AG20443 (cell line): ENCODE data around the gene ATP6AP2.
"Not testable (repeated sequence)": the region's sequence is repeated elsewhere in the genome, so short reads cannot be mapped to it uniquely, and the experiment has no call there.

Source experiments
- DNase-seq: peaks from one replicate; pipeline ENCODE4 v3.0.0; 2012; ENCODE audit warnings: low spot score, mixed read lengths

Gene ATP6AP2, protein sequence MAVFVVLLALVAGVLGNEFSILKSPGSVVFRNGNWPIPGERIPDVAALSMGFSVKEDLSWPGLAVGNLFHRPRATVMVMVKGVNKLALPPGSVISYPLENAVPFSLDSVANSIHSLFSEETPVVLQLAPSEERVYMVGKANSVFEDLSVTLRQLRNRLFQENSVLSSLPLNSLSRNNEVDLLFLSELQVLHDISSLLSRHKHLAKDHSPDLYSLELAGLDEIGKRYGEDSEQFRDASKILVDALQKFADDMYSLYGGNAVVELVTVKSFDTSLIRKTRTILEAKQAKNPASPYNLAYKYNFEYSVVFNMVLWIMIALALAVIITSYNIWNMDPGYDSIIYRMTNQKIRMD

DNA sequence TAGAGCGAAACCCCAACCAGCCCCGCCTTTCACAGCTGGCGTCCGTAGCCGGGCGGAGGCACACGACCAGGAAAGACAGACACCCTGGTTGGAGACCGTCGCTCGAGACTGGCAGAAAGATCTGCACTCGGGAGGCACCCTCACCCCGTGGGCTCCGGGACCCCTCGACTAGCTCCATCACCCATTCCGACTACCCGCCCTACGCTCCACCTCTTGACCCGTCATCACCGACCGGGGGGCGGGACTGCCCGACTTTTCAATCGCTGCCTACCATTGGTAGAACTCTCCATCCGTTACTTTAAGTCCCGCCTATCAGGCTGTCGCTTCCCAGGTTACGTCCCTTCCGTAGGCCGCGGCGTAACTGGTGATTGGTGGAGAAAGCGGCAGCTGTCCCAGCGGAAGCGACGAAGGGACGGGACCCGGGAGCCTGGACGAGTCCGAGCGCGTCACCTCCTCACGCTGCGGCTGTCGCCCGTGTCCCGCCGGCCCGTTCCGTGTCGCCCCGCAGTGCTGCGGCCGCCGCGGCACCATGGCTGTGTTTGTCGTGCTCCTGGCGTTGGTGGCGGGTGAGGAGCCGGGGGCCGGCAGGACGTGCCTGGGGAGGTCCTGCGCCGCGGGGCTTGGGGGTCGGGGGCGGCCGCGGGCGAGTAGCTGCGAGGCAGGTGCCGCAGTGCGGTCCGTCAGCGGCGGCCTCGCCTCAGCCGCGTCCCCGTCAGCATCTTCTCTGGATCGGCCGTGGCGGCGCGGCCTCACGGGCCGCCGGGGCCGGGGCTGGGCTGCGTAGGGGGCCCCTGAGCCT is at the start of gene ATP6AP2:
TSS of gene ATP6AP2 (plus strand) at position 434 of the 799 bp plus-strand sequence. CDS start at position 530, 96 bp downstream.
- peak; percentile 94 for DNase-seq

DNA sequence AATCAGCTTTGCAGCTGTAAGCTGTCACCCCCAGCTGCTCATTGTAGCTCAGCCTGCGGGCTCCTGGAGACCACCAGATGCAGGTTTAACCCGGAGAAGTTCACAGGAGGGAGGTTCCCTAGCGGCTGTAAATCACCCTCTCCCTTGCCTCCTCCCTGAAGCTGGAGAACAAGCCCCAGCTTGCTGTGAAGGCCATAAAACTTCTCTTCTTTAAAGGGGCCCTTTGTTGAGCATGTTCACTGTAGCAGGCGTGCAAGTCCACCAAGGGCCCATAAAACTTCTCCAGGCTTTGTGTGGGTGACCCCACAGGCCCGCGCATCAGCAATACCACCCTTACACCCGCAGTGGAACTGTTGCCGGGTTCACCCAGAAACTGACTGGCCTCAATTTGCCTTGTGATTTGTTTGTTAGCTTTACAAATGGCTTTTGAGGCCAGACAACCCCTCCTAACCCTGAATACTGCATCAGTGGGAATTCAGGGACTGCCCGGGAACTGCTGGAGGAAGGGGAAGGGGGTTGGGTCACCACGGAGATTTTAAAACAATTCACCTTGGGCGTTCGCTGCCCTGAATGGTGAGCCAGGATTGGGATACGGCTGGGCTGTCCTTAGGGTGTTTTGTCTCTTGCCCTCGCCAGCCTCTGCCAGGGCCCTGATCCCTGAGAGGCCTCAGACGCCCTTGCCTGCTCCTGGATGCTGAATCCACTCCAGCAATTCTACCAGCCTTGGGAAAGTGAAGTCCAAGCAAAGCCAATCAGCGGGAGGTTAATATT is 49.5 kb upstream of the ATP6AP2 start:
- no peak for DNase-seq

DNA sequence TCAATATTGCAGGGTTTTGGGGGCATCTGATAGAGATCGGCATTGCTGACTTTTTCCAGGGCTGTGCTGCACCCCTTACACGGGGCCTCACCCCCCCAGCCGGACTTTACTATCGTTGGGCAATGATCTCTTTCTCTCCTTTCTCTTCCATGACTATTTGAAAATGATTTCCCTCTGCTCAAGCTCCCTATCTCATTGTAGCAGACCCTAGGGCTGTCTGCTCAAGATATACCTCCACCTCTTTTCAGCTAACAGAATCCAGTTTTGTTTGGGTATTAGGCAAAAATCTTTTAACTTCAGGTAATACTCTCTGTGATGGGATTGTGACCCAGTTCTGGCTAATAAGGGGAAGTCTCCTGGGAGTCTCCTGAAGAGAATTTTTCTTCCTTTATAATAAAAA is 43.5 kb upstream of the ATP6AP2 start:
- DNase-seq: no peak

DNA sequence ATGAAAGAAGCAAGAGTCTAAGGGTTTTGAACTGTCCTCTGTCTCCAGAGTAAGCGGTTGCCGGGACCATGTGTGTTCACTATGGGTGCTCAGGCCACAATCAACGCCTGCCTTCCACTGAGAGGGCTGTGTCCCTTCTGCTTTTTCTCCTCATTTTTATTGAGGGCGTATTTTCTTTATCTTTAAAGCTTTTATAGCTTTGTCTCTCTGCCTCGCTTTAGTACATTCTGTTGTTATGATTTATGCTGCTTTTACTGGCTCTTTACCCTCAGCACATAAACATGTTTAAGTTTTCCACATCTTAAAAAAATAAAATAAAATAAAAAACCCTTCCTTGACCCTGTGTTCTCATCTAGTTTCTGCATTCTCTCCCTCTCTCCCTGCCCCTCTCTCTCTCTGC is 42.4 kb upstream of the ATP6AP2 start:
- DNase-seq: no peak

DNA sequence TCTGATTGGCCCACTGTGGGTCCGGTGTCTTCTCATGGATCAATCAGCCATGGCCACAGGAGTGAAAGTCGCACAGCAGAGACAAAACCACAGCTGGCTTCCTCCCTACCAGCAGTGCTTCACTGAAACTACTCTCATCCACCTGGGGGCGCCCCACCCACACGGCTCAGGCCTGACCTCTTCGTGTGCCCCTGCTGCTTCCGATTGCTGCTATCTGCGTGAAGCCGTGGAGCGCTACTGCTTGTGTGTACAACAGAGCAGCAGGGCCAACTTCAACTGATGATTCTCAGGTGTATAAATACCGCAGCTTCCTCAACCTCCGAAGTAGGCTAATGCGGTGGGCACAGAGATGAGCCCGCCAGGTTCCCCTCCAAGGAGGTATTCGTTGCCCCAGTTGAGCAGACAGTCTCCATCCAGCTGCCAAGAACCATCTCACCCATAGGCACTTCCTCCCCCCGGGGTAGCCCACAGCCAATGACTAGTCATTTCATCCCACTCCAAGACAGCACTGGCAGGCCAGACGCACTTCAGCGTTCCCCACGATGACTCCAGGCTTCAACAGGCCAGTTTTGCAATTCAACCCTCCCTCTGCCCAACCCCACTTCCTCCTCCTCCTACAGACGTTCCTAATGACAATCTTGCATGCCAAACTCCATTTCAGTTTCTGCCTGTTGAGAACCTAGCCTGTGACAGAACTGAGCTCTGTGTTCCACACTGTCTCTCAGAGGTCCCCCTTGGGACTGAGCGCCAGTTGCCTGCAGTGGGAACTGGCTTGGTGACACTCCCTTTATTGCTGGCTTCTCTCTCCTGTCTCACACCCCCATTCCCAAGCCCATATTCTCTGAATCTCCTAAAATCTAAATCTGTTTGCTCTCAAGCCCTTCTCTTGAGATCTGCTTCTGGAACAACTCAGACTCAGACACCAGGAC is 41.3 kb upstream of the ATP6AP2 start:
- DNase-seq: peak; percentile 82

DNA sequence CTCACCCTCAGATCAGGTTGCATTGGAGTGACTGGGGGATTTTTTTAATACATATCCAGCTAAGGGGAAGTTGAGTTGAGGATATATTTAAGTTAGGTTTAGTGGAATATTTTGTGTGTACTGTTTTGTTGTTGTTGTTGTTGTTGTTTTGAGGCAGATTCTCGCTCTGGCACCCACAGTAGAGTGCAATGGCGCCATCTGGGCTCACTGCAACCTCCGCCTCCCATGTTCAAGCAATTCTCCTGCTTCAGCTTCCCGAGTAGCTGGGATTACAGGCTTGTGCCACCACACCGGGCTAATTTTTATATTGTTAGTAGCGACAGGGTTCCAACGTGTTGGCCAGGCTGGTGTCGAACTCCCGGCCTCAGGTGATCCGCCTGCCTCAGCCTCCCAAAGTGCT is 38.6 kb upstream of the ATP6AP2 start:
- no peak for DNase-seq

DNA sequence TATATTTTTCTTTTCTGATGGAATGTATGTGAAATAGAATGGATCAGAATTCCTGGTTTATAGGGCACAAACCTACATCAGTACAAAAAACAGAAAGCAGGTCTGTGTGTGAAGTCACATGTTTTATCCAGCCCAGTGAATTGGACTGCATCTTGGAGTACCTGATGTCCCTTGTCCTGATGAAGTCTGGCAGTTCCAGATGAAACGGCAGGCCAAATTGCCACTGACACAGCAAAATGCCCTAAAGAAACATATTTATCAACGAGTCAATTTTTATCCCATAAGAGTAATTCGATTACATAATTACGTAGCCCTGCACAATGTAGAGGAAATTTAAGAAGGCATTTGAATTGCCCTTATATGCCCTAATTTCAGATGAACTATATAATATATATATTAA is 37.8 kb upstream of the ATP6AP2 start:
- no peak for DNase-seq

DNA sequence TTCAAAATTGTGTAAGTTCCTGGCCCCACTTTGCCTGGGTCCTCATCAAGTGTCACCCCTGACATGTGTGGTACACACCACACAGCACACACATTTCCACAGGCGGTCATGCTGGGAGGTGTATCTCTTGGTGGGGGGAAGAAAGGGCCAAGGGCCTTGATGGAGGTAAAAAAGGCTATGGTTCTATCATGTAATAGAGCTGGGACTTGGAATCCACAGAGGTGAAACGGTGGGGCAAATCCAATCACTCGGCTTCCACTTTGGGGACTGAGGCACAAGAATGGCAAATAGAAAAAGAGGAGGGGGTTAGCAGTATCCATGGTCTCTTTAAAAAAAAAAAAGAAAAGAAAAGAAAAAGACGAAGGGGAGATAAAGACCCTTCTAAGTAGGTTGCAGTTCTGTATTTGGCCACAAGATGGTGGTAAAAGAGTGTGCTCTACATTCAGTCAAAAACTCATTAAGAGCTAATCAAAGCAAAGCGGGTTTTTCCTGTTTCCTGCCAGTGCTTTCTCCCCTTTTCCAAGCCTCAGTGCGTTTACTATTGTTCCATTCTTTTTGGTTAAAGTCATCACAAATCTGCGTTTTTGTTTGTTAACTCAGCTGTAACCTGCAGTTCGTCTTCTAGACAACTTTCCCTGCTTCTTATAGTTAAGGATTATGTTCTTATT is 37.0 kb upstream of the ATP6AP2 start:
- DNase-seq: peak; percentile 26

DNA sequence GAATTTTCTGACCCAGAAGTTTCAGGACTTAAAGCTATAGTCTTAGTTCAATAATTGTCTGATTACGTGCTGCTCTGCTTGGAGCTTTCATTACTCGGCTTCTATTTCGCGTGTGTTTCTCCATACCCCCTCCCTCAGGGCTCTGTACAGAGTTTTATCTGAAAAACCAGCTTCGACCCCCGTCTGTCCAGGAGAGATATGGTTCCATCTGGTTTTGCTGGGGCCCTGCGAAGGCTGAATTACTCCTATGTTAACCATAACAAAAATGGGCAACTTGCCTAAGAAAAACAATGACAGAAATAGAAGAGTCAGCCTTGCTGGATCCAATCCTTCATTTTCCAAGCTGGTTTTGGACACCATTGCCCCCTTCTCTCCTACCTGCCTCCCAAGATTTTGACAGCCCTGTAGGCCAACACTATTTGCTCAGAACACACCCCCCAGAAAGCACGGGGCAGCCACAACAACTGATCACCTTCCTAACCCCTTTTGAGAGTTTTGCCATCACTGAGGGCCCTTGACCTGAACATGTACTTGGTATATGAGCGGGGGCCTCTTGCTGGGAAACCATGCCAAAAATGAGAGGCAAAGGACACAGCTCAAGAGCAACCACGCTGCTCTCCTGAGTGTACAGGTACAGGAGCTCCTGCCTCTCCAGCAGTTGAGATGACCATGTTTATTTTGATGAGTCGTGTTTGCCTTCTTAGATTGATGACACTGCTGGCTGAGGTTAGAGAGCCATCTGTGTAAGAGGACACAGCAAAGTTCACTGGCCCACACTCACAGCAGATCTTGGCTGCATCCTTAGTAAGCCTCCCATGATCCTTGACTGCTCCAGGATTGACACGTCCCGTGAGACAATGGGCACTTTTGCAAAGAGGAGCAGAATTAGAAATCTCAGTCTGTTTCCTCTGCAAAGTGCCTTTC is 36.2 kb upstream of the ATP6AP2 start:
- DNase-seq: no peak

DNA sequence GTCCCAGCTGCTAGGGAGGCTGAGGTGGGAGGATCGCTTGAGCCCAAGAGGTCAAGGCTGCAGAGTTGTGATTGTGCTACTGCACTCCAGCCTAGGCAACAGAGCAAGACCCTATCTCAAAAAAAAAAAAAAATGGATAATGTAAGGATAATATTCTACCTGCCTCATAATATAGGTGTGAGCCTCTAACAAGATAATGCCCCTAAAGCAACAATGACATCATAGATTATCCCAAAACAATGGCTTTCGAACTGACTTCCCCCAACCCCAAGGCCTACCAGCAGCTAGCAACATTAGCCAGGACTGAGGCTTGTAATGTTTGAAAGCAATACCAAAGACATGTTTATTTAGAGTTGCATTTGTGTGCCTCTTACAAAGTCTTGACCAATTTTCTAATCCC is 33.9 kb upstream of the ATP6AP2 start:
- no peak for DNase-seq

DNA sequence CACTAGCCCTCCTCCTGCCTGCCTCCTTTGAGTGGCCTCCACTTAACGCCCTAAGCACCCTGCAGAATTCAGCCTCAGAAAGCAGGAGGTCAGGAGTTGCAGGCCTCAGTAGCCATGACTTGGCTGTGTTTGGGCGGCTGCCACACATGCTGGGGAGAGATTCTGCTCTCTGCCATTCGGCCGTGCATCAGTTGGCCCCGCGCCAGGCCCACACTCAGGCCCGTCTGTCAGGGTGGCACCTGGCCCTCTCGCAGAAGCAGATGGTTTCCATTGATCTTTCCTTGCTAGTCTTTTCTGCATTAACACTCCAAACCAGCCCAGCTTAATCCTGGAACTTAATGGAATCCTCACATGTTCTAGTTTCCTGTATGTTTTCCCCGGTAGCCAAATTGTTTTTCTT is 30.7 kb upstream of the ATP6AP2 start:
- no peak for DNase-seq

DNA sequence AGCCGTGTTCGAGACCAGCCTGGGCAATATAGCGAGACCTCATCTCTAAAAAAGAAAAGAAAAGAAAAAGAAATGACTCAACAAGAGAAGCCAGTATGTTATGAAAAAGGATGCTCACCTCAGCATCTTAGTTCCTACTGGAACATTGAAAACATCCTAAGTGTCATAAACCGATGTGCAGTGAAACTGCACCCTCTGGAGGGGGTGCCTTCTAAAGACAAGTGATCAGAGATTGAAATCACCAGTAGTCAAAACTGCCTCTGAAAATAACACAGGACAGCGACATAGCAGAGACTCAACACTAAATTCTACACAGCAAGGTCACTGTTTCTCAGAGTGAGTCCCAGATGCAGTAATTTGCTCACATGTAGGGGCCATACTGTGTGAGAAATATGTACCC is 28.0 kb upstream of the ATP6AP2 start:
- no peak for DNase-seq

DNA sequence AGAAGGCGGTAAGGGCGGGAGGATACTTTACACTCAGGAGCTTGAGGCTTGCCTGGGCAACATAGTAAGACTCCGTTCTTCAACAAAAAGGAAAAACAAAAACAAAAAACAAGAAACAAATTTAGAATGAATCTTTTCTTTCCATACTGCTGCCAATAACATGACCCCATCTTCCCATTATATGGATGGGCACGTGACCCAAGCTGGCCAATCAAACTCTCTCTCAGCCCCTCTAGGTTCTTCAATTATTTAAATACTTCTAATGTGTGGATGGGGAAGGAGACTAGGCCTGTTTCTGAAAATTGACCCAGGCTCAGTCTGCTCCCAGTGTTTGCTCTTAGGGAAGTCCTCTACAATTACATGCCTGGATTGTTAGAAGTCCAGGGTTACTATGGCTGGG is 22.2 kb upstream of the ATP6AP2 start:
- DNase-seq: no peak

DNA sequence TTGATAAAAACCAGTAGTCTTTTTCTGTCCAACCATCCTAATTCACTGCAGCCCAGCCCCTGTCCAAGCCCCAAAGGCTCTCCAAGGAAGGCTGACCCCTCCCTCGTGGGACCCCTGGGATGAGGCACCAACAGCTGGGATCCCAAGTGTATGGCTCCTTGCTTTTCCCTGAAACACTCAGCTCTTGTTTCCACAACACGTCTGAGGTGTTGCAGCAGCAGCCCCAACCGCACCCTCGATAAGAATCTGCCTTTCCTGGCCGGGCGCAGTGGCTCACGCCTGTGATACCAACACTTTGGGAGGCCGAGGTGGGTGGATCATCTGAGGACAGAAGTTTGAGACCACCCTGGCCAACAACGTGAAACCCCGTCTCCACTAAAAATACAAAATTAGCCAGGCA is 17.0 kb upstream of the ATP6AP2 start:
- no peak for DNase-seq

DNA sequence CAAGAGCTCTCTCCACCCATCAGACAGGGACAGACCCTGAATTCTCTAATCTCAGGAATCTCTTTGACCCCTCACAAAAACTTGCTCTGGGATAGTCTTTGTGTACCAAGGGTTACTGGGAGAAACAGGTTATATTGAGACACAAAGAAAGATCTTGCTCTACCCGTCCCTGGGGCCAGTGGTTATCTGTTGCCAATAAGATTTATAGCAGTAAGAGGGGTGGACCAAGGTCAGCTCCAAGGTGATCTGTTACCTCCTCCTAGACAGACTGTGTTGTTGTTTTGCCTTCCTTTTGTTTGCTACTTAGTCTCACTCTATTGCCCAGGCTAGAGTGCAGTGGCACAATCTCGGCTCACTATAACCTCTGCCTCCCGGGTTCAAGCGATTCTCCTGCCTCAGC is 16.3 kb upstream of the ATP6AP2 start:
- no peak for DNase-seq

DNA sequence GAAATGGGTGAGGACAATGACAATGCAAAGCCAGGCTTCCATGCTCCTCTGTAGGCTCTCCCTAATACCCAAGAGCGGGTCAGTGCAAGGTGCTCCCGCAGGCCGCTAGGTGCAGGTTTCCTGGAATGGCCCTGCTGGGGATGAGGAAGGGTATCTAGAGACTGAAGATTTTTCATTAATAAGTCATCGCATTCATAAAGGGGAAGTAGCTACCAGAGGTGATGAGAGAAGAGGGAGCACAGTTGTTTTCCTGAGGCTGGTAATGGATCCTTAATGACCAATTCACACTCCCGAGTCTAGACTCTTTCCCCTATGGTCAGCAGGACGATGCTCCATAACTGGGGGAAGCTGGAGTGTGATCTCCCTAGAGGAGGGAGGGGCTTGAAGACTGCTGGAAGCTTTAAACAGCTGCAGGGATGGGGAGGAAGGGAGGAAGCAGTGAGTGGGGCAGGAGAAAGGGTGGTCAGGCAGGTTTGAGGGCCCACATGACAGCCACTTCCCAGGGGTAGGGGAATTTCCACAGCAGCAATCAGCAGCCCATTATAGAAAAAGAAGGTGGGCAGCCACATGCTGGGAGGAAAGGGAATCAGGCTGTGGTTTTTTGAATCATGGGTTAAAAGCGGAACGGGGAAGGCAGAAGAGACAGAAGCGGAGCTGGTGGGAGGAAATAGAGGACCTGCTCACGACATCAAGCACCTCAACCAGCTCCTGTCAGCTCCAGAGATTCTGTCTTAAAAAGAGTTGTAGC is 10.2 kb upstream of the ATP6AP2 start:
- no peak for DNase-seq

DNA sequence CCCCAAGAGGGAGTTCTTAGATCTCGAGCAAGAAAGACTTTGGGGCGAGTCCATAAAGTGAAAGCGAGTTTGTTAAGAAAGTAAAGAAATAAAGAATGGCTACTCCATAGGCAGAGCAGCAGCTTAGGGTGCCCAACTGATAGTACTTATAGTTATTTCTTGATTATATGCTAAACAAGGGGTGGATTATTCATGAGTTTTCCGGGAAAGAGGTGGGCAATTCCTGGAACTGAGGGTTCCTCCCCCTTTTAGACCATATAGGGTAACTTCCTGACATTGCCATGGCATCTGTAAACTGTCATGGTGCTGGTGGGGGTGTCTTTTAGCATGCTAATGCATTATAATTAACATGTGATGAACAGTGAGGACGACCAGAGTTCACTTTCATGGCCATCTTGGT is 9.6 kb upstream of the ATP6AP2 start:
- not testable (repeated sequence) for DNase-seq

DNA sequence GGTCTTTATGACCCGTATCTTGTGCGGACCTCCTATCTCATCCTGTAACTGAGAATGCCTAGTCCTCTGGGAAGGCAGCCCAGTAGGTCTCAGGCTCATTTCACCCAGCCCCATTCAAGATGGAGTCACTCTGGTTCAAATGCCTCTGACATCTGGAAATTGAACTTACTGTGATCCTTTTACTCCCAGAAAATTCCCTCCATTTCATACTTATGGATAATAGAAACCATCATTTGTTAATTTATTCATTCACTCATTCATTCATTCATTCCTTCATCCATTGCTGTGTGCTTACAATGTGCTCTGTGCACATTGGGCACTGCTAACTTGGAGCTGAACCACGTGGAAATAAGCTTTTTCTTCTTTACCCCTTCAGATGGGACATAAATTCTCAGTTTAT is 9.2 kb upstream of the ATP6AP2 start:
- no peak for DNase-seq

DNA sequence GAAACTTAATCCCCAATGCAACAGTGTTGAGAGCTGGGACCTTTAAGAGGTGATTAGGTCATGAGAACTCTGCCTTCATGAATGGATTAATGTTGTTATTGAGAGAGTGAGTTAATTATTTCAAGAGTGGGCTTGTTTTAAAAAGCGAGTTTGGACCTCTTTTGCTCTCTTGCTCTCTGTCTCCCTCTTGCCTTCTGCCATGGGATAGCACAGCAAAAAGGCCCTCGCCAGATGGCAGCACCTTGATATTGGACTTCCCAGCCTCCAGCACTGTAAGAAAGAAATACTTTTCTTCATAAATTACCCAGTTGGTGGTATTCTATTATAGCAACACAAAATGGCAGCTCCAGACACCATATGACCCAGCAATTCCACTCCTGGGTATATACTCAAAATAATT is 7.0 kb upstream of the ATP6AP2 start:
- no peak for DNase-seq
